ENCODE data around the gene DNPH1.

Gene DNPH1

GRCh38 chr6:43228951-43229802 lies at the start of gene DNPH1:
Gene DNPH1 (minus strand): TSS chr6:43229481. CDS start chr6:43229456, 25 bp downstream.
- peak; percentile 94 for DNase-seq

GRCh38 chr6:43278524-43279078 lies 49.3 kb upstream of the DNPH1 start:
- DNase-seq: no peak

- no peak for DNase-seq
Measured at GRCh38 chr6:43277643-43278523, 48.6 kb upstream of the DNPH1 start.

GRCh38 chr6:43277306-43277642 lies 48.0 kb upstream of the DNPH1 start:
- DNase-seq: no peak

- DNase-seq: no peak
Measured at GRCh38 chr6:43276577-43277305, 47.5 kb upstream of the DNPH1 start.

GRCh38 chr6:43275801-43276576 lies 46.7 kb upstream of the DNPH1 start:
- DNase-seq: peak; percentile 74

- peak; percentile 77 for DNase-seq
Measured at GRCh38 chr6:43274916-43275597, 45.8 kb upstream of the DNPH1 start.

GRCh38 chr6:43274127-43274915 lies 45.0 kb upstream of the DNPH1 start:
- DNase-seq: no peak

- DNase-seq: no peak
Measured at GRCh38 chr6:43273707-43274106, 44.4 kb upstream of the DNPH1 start.

- DNase-seq: no peak
Measured at GRCh38 chr6:43271944-43272343, 42.7 kb upstream of the DNPH1 start.

GRCh38 chr6:43271103-43271815 lies 42.0 kb upstream of the DNPH1 start:
- no peak for DNase-seq

GRCh38 chr6:43269273-43270007 lies 40.2 kb upstream of the DNPH1 start:
- DNase-seq: peak; percentile 83

GRCh38 chr6:43268782-43269272 lies 39.5 kb upstream of the DNPH1 start:
- DNase-seq: no peak

GRCh38 chr6:43268355-43268700 lies 39.0 kb upstream of the DNPH1 start:
- no peak for DNase-seq

- DNase-seq: no peak
Measured at GRCh38 chr6:43267619-43268354, 38.5 kb upstream of the DNPH1 start.

GRCh38 chr6:43265564-43265963 lies 36.3 kb upstream of the DNPH1 start:
- no peak for DNase-seq

GRCh38 chr6:43264599-43265145 lies 35.4 kb upstream of the DNPH1 start:
- no peak for DNase-seq
